Left lung (tissue), 10 donors: ENCODE measurements around the gene PARVB. TPM values are rescaled to one million over a fixed set of nuclear protein-coding genes. Genes with fewer than 3 reads are reported as not detected.

Source experiments
- ATAC-seq: fragments of 200-7000 bp; cut with Tn5 transposase; one replicate; pipeline ENCODE4 v1.9.1; 2020; ENCODE audit warnings: moderate library complexity
- DNase-seq, 4 donors: peaks; one replicate each; pipeline ENCODE4 v3.0.0-alpha.2; 2013 to 2020
- H3K27ac ChIP-seq, 2 donors: fragments of 200-600 bp; sonication (generic) in 1 of 2; one replicate each; pipeline versions ENCODE4 v1.5.0 to v1.8.0; 2020 to 2021
- H3K27me3 ChIP-seq, 2 donors: fragments of 200-600 bp; sonication (generic) in 1 of 2; one replicate each; pipeline versions ENCODE4 v1.5.0 to v1.8.0; 2020 to 2021
- H3K36me3 ChIP-seq, 2 donors: fragments of 200-600 bp; sonication (generic) in 1 of 2; one replicate each; pipeline versions ENCODE4 v1.5.0 to v1.8.0; 2020 to 2021
- H3K4me1 ChIP-seq, 2 donors: fragments of 200-600 bp; one replicate each; pipeline ENCODE4 v1.8.0; 2021
- H3K4me3 ChIP-seq, 2 donors: fragments of 200-600 bp; sonication (generic) in 1 of 2; one replicate each; pipeline versions ENCODE4 v1.5.0 to v1.8.0; 2020 to 2021; ENCODE audit warnings: mild to moderate bottlenecking in 1 of 2
- H3K9me3 ChIP-seq, 2 donors: fragments of 200-600 bp; sonication (generic) in 1 of 2; one replicate each; pipeline versions ENCODE4 v1.5.0 to v1.8.0; 2020 to 2021
- intact Hi-C, 2 donors: fragments of 100-400 bp; cut with DNase I; formaldehyde crosslinking; loops; one replicate each; pipeline versions ENCODE4 v1.11.2 to v1.14.2; 2022
- polyA plus RNA-seq, 6 donors: library from polyadenylated mRNA; unstranded; fragments of 120-200 nt; gene quantifications; one replicate each; pipeline ENCODE4 v1.2.1, GENCODE V29; 2013; ENCODE audit not compliant: insufficient read length in 6 of 6
- total RNA-seq, 2 donors: library from RNA; stranded (reverse); fragmentation: NEBNext Ultra II Directional; extraction: Animal tissue kit (Norgen Biotek cat#: 25700); gene quantifications; one replicate each; pipeline ENCODE4 v1.2.1, GENCODE V29; 2021
- TF ChIP-seq, protein P1 (sequence below), 2 donors: fragments of 200-600 bp; sonication (generic) in 1 of 2; IDR thresholded peaks; one replicate each; pipeline versions ENCODE4 v1.5.0 to v1.8.0; 2021; ENCODE audit warnings: antibody characterized with exemption in 2 of 2
- donor health status: DM: no; HTN: yes; CAD: no.
- donor health status: DM: no; HTN: no; CAD: no.

Gene PARVB
- total and polyA plus RNA-seq, 8 donors = 31.7 to 53.7 (median 34.0) TPM

DNA sequence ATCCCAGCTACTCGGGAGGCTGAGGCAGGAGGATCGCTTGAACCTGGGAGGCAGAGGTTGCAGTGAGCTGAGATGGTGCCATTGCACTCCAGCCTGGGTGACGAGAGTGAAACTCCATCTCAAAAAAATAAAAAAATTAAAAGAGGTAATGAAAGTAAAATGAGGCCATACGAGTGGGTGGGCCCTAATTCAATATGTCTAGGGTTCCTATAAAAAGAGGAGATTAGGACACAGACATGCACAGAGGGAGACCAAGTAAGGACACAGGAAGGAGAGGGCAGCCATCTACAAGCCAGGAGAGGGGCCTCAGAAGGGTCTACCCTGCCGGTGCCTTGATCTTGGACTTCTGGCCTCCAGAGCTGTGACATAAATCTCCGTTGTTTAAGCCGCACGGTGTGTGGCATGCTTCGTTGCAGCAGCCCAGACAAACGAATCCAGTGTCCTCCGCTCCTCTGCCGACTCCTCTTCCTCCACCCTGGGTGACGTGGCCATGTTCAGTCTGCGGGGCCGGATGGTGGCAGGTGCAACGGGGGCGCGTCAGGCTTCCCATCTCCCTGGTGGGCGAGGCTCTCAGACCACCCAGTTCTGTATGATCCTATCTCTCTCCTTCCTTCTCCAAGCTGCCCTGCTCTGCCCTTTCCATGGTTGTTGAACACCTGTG is 105.0 kb downstream of the PARVB start:
- intact Hi-C loops = no loop called here
- DNase-seq (no peak), ATAC-seq (no peak)
- H3K27me3 ChIP-seq = no peaks in the 10 kb centered on the region
- peaks cover 0 to 39% of the 10 kb centered on the region in 2 donors for H3K36me3 ChIP-seq
- peaks cover 0 to 13% of the 10 kb centered on the region in 2 donors for H3K9me3 ChIP-seq
- H3K4me1 ChIP-seq = peaks cover 6 to 15% of the 10 kb centered on the region in 2 donors
- H3K4me3 ChIP-seq = no peak overlapping the region
- TF ChIP-seq, protein P1, sequence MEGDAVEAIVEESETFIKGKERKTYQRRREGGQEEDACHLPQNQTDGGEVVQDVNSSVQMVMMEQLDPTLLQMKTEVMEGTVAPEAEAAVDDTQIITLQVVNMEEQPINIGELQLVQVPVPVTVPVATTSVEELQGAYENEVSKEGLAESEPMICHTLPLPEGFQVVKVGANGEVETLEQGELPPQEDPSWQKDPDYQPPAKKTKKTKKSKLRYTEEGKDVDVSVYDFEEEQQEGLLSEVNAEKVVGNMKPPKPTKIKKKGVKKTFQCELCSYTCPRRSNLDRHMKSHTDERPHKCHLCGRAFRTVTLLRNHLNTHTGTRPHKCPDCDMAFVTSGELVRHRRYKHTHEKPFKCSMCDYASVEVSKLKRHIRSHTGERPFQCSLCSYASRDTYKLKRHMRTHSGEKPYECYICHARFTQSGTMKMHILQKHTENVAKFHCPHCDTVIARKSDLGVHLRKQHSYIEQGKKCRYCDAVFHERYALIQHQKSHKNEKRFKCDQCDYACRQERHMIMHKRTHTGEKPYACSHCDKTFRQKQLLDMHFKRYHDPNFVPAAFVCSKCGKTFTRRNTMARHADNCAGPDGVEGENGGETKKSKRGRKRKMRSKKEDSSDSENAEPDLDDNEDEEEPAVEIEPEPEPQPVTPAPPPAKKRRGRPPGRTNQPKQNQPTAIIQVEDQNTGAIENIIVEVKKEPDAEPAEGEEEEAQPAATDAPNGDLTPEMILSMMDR (IDR thresholded peaks at IDR 0.05) = no peak
- H3K27ac ChIP-seq = no peak overlapping the region

GRCh38 chr22:44129619-44129976 is 105.5 kb downstream of the PARVB start:
- DNase-seq (no peak), ATAC-seq (no peak)
- intact Hi-C loops = no loop called here

DNA sequence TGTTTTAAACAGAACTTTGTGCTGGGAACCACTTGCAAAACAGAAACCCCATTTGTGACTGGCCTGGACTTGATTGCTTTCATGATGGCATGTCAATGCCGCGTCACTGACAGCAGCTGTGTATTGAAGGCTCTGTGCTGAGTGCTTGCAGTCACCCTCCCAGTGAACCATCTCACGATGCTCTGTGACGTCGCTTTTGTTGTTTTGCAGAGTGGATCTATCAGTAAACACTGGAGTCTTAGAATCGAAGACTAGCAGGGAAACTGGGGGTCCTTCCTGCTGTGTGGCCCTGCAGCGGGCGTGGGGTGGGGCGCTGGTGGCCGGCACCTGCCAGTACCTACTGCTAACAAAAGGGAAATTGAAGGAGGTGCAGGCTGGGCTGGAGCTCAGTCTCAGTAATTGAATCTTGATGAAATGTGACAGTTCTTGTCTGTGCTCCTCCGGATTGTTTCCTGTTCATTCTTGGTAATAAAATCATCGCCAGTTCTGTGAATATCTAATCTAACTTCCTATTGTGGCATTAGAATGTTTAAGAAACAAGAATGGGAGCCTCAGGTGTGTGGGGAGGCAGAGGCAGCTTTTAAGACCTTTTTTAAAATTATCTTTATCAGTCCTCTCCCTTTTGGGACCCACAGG is 106.1 kb downstream of the PARVB start:
- no peak for DNase-seq
- TF ChIP-seq, protein P1 (IDR thresholded peaks at IDR 0.05) = no peak
- H3K27ac ChIP-seq = no peak overlapping the region
- H3K36me3 ChIP-seq = peaks cover 0 to 50% of the 10 kb centered on the region in 2 donors
- peaks cover 0 to 13% of the 10 kb centered on the region in 2 donors for H3K9me3 ChIP-seq
- H3K4me1 ChIP-seq = peaks cover 6 to 15% of the 10 kb centered on the region in 2 donors
- no peaks in the 10 kb centered on the region for H3K27me3 ChIP-seq
- no peak for ATAC-seq
- intact Hi-C loops = no loop called here
- no peak overlapping the region for H3K4me3 ChIP-seq

More at GRCh38 chr22:44129619-44129976, 105.5 kb downstream of the PARVB start:
- Histone ChIP-seq H3K27me3 (no peaks in the 10 kb centered on the region), H3K4me3 (no peak overlapping the region), H3K9me3 (peaks cover 0 to 13% of the 10 kb centered on the region in 2 donors), H3K36me3 (peaks cover 0 to 44% of the 10 kb centered on the region in 2 donors), H3K4me1 (peaks cover 6 to 15% of the 10 kb centered on the region in 2 donors), H3K27ac (no peak overlapping the region)
- TF ChIP-seq, protein P1 (IDR thresholded peaks at IDR 0.05) = no peak

DNA sequence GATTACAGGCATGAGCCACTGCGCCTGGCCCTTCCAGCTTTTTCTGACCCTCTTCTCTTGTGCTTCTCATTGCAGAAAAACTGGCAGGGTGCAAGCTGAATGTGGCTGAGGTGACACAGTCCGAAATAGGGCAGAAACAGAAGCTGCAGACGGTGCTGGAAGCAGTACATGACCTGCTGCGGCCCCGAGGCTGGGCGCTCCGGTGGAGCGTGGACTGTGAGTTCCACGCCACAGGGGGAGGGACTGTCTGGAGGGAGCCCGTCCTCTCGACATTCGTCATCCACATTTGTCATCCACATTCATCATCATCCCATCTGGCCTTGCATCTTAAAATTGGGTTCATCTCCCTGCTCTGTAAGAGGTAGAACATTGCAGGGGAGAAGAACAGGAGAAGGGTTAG is 107.3 kb downstream of the PARVB start:
- DNase-seq (no peak), ATAC-seq (no peak)
- H3K27me3 ChIP-seq = no peaks in the 10 kb centered on the region
- H3K27ac ChIP-seq = no peak overlapping the region
- peaks cover 0 to 15% of the 10 kb centered on the region in 2 donors for H3K9me3 ChIP-seq
- peaks cover 6 to 15% of the 10 kb centered on the region in 2 donors for H3K4me1 ChIP-seq
- peaks cover 0 to 53% of the 10 kb centered on the region in 2 donors for H3K36me3 ChIP-seq
- TF ChIP-seq, protein P1 (IDR thresholded peaks at IDR 0.05) = no peak
- intact Hi-C loops = no loop called here
- no peak overlapping the region for H3K4me3 ChIP-seq

DNA sequence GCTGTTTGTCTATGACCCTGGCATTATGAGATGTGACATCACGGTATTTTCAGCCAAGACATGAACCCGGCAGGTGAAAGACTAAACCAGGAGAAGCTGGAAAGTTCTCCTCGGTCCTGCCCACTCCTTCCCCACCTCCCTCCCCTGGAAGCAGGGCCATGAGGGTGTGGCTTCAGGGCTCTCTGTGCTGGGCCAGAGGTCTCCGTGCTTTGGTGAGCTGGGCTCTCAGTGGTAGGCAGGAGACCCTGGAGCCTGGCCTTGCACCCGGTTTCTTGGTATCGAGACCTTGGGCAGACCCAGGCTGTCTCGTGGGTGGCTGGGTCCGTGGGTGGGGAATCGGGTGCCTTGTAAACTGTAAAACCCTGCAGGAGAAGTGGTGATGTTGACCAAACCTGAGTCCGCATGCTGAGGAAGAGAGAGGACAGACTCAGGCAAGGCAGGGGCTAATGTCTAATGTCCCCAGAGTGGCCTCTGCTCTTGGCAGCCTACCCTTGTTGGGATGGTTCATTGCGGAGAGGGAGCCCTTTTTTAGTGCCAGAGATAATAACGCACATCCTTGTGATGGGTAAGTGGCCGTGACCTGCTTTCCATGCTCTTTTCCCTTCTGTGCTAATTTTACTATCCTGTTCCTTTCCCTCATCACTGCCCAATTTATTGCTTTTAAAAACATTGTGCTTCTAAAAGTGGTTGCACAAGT is 108.0 kb downstream of the PARVB start:
- H3K4me3 ChIP-seq = no peak overlapping the region
- H3K4me1 ChIP-seq = peaks cover 3 to 15% of the 10 kb centered on the region in 2 donors
- no peak overlapping the region for H3K27ac ChIP-seq
- no peaks in the 10 kb centered on the region for H3K27me3 ChIP-seq
- TF ChIP-seq, protein P1 (IDR thresholded peaks at IDR 0.05) = no peak
- no peak for DNase-seq
- H3K36me3 ChIP-seq = peaks cover 0 to 58% of the 10 kb centered on the region in 2 donors
- intact Hi-C loops = no loop called here
- peaks cover 5 to 15% of the 10 kb centered on the region in 2 donors for H3K9me3 ChIP-seq
- no peak for ATAC-seq
